GM18873 (cell line): ENCODE results near the gene LAMC1.

Source experiments
- ATAC-seq: cut with Tn5 transposase; IDR thresholded peaks from one replicate; pipeline ENCODE4 v1.9.1; 2021; ENCODE audit warnings: mild to moderate bottlenecking, moderate library complexity, moderate number of reproducible peaks; ENCODE audit not compliant: unreplicated experiment, low FRiP score

The LAMC1 gene

GRCh38 chr1:183075861-183076260, 52.6 kb downstream of the LAMC1 start:
- no peak for ATAC-seq

DNA sequence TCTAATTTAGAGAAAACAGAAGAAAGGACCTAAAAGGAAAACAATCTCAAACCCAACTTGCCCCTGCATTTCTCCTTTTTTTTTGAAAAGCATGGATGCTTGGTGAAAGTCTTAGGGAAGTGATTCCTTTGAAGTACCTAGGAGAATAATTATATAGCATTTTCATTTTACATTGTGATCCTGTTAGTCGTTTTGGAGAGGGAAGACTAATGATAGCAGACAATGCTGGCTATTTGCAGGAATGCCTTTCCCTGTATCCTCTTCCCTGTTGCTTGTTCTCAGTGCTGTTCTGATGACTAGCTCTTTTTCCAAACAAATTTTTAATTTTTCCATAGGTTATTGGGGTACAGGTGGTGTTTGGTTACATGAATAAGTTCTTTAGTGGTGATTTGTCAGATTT, 53.9 kb downstream of the LAMC1 start:
- no peak for ATAC-seq

- ATAC-seq: no peak
Measured at GRCh38 chr1:183079712-183080388, 56.6 kb downstream of the LAMC1 start.

GRCh38 chr1:183080406-183080805, 57.2 kb downstream of the LAMC1 start:
- no peak for ATAC-seq

- no peak for ATAC-seq
Measured at GRCh38 chr1:183081402-183082120, 58.3 kb downstream of the LAMC1 start.

DNA sequence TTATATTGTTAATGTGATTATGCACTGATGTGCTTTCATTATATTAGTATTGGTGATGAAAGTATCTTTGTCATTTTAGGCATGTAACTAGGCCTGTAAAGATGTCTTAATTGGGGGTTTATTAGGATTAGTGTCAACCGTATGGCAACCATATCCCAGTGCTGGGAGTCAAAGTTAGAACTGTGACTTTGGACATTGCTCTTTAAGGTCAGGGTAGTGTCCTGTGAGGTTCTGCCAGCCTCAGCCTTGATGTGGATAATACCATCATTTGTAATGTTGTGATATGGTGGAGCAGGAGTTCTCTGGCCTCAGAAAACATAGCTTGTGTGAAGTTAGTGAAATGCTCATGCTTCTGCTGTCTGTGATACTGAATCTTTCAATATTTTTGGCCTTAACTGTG, 59.4 kb downstream of the LAMC1 start:
- ATAC-seq: no peak

GRCh38 chr1:183087001-183087400, 63.8 kb downstream of the LAMC1 start:
- ATAC-seq: no peak

GRCh38 chr1:183089025-183089639, 65.9 kb downstream of the LAMC1 start:
- ATAC-seq: no peak

GRCh38 chr1:183090391-183091006, 67.3 kb downstream of the LAMC1 start:
- ATAC-seq: no peak

DNA sequence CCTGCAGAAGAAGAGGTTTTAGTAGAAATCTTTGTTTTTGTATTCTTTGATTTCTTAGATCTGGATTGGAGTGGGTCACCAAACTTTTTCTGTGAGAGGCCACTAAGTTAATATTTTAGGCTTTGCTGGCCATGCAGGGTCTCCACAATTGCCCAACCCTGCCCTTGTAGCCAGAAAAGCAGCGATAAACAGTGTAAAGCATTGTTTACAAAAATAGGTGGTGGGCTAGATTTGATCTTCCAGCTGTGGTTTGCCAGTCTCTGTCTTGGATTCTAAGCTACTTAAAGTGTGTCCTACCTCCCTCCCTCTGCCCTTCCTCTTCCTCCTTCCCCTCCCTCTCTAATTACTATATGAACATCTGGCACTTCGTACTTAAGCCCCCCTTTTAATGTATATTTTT, 68.0 kb downstream of the LAMC1 start:
- ATAC-seq: no peak

- no peak for ATAC-seq
Measured at GRCh38 chr1:183092350-183092749, 69.1 kb downstream of the LAMC1 start.

- ATAC-seq: no peak
Measured at GRCh38 chr1:183093066-183093668, 69.9 kb downstream of the LAMC1 start.

- no peak for ATAC-seq
Measured at GRCh38 chr1:183093786-183094298, 70.6 kb downstream of the LAMC1 start.

DNA sequence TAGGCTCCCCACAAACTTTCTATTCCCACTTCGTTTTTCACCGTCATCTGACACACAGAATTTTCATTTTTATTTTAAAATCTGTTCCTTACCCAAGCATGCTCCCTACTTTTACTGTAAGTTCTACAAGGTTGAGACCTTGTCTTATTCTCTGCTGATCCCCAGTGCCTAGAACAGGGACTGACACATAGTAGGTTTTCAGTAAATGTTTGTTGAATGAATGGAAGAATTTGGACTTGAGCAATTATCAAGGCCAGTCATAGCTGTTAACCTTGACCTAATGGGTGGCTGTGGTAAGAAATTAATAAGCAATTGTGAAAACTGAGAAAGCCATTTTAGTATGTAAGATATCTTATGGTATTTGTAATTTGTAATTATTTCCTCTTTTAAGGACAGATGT, 71.1 kb downstream of the LAMC1 start:
- ATAC-seq: no peak

- ATAC-seq: no peak
Measured at GRCh38 chr1:183096351-183096750, 73.1 kb downstream of the LAMC1 start.

DNA sequence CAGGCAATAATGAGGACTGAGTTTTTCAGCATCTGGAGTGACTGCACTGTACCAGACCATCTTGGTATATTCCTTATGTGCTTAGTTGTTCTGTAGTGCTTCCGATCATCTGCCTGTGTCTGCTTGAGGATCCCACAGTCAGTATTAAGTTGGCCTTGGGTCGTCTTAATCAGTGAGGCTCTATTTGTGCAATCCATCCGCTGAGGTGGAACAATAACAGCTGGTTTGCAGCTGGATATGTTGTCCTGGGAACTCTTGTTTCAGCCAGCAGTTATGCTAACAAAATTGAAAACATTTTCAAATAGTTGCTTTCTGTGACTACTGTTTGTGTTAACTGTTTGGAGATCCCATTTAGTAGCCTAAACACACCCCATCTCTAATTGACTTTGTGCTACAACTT, 73.7 kb downstream of the LAMC1 start:
- no peak for ATAC-seq

- no peak for ATAC-seq
Measured at GRCh38 chr1:183097438-183098051, 74.3 kb downstream of the LAMC1 start.

DNA sequence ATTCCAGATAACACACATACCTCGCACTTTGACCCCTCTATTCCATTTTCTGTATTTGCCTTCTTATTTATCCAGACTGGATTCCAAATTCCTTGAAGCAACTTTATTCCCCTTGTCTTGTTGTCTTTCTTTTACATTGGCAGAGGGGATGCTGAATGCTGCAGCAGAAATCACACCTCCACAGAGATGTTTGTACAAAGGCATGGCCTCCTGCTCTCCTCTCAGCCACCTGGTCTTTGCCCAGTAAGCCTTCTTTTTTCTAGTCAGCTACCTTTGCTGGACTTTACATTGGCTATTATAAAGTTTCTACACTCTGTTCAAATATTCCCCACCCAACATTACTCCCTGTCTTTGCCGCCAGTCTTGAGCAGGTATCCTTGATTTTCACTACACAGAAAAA, 75.1 kb downstream of the LAMC1 start:
- ATAC-seq: no peak

DNA sequence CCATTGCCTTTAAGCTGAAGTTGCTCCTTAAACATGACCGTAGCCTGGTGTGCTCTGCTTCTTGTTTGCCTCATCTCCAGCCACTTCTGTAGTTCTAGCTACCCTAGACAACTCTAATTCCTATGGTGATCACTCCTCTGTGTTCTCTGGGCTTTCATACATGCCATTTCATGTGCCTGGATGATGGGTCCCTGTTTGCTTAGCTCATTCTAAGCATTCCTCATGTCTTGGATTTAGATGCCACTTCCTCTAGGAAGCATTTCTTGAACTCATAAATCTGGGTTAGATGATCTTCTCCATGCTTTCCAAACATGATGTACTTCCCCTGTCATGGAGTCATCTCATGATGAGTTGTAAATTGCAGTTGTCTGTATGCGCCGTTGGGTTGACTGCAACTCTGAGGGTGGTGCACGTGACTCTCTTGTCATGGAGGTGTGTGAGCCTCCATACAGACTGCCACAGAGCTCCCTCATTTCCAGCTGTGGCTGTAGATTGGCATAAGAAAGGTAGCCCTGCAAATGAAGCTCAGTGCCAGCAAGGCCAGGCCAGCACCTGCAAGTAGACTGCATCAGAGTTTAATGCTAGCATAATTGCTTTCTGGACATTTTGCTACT, 77.2 kb downstream of the LAMC1 start:
- no peak for ATAC-seq

DNA sequence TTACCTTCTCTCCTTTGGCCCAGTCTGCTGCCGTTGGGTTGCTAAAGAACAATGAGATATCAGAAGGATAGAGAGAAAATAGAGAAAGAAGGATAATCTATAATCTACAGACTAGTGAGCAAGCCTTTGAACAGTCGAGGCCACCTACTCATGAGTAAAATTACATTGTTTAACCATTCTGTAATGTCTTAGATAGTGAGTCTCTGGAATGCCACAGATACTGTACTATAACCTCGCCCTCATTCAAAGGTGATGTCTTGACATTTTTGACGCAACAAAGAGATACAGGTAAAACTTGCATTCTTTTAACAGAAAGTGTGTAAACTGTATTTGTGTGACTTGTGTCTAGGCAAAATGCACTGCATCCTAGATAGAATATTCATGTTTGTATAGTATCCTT, 77.9 kb downstream of the LAMC1 start:
- ATAC-seq: no peak
